HG03469 (cell line): ENCODE measurements around the gene RALGPS1.

Experiments used
- ATAC-seq: cut with Tn5 transposase; IDR thresholded peaks from one replicate; pipeline ENCODE4 v1.9.1; 2021; ENCODE audit warnings: mild to moderate bottlenecking, moderate library complexity, moderate number of reproducible peaks; ENCODE audit not compliant: unreplicated experiment

The RALGPS1 gene

GRCh38 chr9:126953041-126953809, 38.6 kb downstream of the RALGPS1 start:
- no peak for ATAC-seq

- ATAC-seq, result no peak
These were observed 41.2 kb downstream of the RALGPS1 start for GRCh38 chr9:126955811-126956210.

- no peak for ATAC-seq
These were observed 42.5 kb downstream of the RALGPS1 start for GRCh38 chr9:126956917-126957686.

GRCh38 chr9:126957687-126958053, 43.1 kb downstream of the RALGPS1 start:
- no peak for ATAC-seq

GRCh38 chr9:126959336-126959735, 44.8 kb downstream of the RALGPS1 start:
- ATAC-seq, result no peak

GRCh38 chr9:126959917-126960316, 45.3 kb downstream of the RALGPS1 start:
- ATAC-seq, result no peak

GRCh38 chr9:126962336-126962735, 47.8 kb downstream of the RALGPS1 start:
- ATAC-seq, result no peak

GRCh38 chr9:126965077-126965476, 50.5 kb downstream of the RALGPS1 start:
- no peak for ATAC-seq

GRCh38 chr9:126965541-126966428, 51.2 kb downstream of the RALGPS1 start:
- ATAC-seq, result no peak

- ATAC-seq, result no peak
These were observed 56.7 kb downstream of the RALGPS1 start for GRCh38 chr9:126971261-126971660.

GRCh38 chr9:126973651-126974529, 59.3 kb downstream of the RALGPS1 start:
- no peak for ATAC-seq

GRCh38 chr9:126974594-126974993, 60.0 kb downstream of the RALGPS1 start:
- ATAC-seq, result no peak

GRCh38 chr9:126975327-126976220, 61.0 kb downstream of the RALGPS1 start:
- no peak for ATAC-seq

- no peak for ATAC-seq
These were observed 64.9 kb downstream of the RALGPS1 start for GRCh38 chr9:126979461-126979860.

GRCh38 chr9:126980231-126980630, 65.6 kb downstream of the RALGPS1 start:
- ATAC-seq, result no peak

- no peak for ATAC-seq
These were observed 66.6 kb downstream of the RALGPS1 start for GRCh38 chr9:126981218-126981617.

GRCh38 chr9:126982215-126983002, 67.8 kb downstream of the RALGPS1 start:
- no peak for ATAC-seq

GRCh38 chr9:126983767-126984166, 69.2 kb downstream of the RALGPS1 start:
- no peak for ATAC-seq
